PC-3 (cell line): Measurements from ENCODE around the gene GHRH.

Experiments used
- CTCF ChIP-seq: fragments of 300-600 bp; sonication (generic); conservative IDR thresholded peaks from 2 replicates; pipeline ENCODE4 v1.5.1; 2017; ENCODE audit warnings: antibody characterized with exemption, low read depth, mild to moderate bottlenecking, low read length
- EZH2 ChIP-seq: fragments of 300-600 bp; sonication (generic); IDR thresholded peaks from one replicate; pipeline ENCODE4 v1.6.1; 2017; ENCODE audit warnings: antibody characterized with exemption, mild to moderate bottlenecking, low read length; ENCODE audit not compliant: unreplicated experiment
- EZH2phosphoT487 ChIP-seq: fragments of 300-600 bp; sonication (generic); IDR thresholded peaks from 2 replicates; pipeline ENCODE4 v1.6.1; 2018; ENCODE audit warnings: mild to moderate bottlenecking, antibody characterized with exemption, low read length, borderline replicate concordance

- TF ChIP-seq CTCF: no peak
- no peak for TF ChIP-seq EZH2
- TF ChIP-seq EZH2phosphoT487: no peak
These were observed 8.5 kb downstream of the GHRH start for GRCh38 chr20:37253087-37253486.
